GM12878 (cell line): ENCODE results near the gene SYT8. TPM values are rescaled to one million over a fixed set of nuclear protein-coding genes. Genes with fewer than 3 reads are reported as not detected.

Experiments
- ATF7 ChIP-seq: fragments of 450-650 bp; IDR thresholded peaks from 2 replicates; pipeline ENCODE4 v1.6.1; 2016; ENCODE audit warnings: low read depth, mild to moderate bottlenecking
- BHLHE40 ChIP-seq, 2 experiments: fragments of 450-650 bp in 1 of 2; IDR thresholded peaks; 2 replicates each; pipeline ENCODE4 v1.6.1; 2011 to 2017; ENCODE audit warnings: low read depth in 2 of 2, borderline replicate concordance in 1 of 2, improper control_type of control experiment in 1 of 2, low read length in 1 of 2, mild to moderate bottlenecking in 1 of 2
- CHD2 ChIP-seq: IDR thresholded peaks from 2 replicates; pipeline ENCODE4 v1.6.1; 2011; ENCODE audit warnings: low read depth, low read length, improper control_type of control experiment, borderline replicate concordance
- DPF2 ChIP-seq: fragments of 450-650 bp; IDR thresholded peaks from 2 replicates; pipeline ENCODE4 v1.6.1; 2017; ENCODE audit warnings: mild to moderate bottlenecking
- EZH2 ChIP-seq: IDR thresholded peaks from 2 replicates; pipeline ENCODE4 v1.6.1; 2012; ENCODE audit warnings: low read depth, mild to moderate bottlenecking, control low read depth, inconsistent platforms, low read length, borderline replicate concordance; ENCODE audit not compliant: control insufficient read depth
- JUND ChIP-seq: IDR thresholded peaks from 2 replicates; pipeline ENCODE4 v1.6.1; 2012; ENCODE audit warnings: low read depth, mild to moderate bottlenecking, low read length, improper control_type of control experiment, moderate library complexity
- MTA2 ChIP-seq: fragments of 450-650 bp; IDR thresholded peaks from 2 replicates; pipeline ENCODE4 v1.6.1; 2016; ENCODE audit warnings: low read depth, mild to moderate bottlenecking, moderate library complexity
- NFYA ChIP-seq: IDR thresholded peaks from 2 replicates; pipeline ENCODE4 v1.6.1; 2011; ENCODE audit warnings: low read depth, mild to moderate bottlenecking, low read length, improper control_type of control experiment, borderline replicate concordance
- NR2F1 ChIP-seq: fragments of 450-650 bp; conservative IDR thresholded peaks from 2 replicates; pipeline ENCODE4 v1.6.1; 2017; ENCODE audit warnings: mild to moderate bottlenecking
- PAX5 ChIP-seq: IDR thresholded peaks from 2 replicates; pipeline ENCODE4 v1.6.1; 2011; ENCODE audit warnings: low read depth, low read length, borderline replicate concordance
- PML ChIP-seq: IDR thresholded peaks from 2 replicates; pipeline ENCODE4 v1.6.1; 2012; ENCODE audit warnings: low read length, inconsistent platforms
- POLR2A ChIP-seq: IDR thresholded peaks from 2 replicates; pipeline ENCODE4 v1.6.1; 2011; ENCODE audit warnings: low read depth, mild to moderate bottlenecking, low read length
- SPI1 ChIP-seq: IDR thresholded peaks from 2 replicates; pipeline ENCODE4 v1.6.1; 2011; ENCODE audit warnings: low read depth, mild to moderate bottlenecking, low read length, moderate library complexity, borderline replicate concordance; ENCODE audit not compliant: insufficient read depth
- TCF12 ChIP-seq: IDR thresholded peaks from 2 replicates; pipeline ENCODE4 v1.6.1; 2011; ENCODE audit warnings: low read depth, mild to moderate bottlenecking, low read length
- ZNF274 ChIP-seq: IDR thresholded peaks from one replicate; pipeline ENCODE4 v1.8.0; 2011; ENCODE audit not compliant: insufficient read length, insufficient read depth
- ZNF384 ChIP-seq: IDR thresholded peaks from 2 replicates; pipeline ENCODE4 v1.6.1; 2012; ENCODE audit warnings: low read depth, mild to moderate bottlenecking, low read length, improper control_type of control experiment, borderline replicate concordance
- ZNF622 ChIP-seq: fragments of 450-650 bp; IDR thresholded peaks from 2 replicates; pipeline ENCODE4 v1.6.1; 2017; ENCODE audit warnings: mild to moderate bottlenecking, inconsistent platforms
- polyA plus RNA-seq, 11 experiments: library from polyadenylated mRNA; depleted of rRNA in 4 of 11; unstranded in 6 of 11; stranded (reverse) in 5 of 11; fragments of >200 nt; fragmentation: Nextera tagmentation in 4 of 11; fragmentation: Illumina TruSeq in 1 of 11; extraction: Ambion mirVana in 4 of 11; extraction: Trizol in 1 of 11; gene quantifications; 1 replicate in 1 of 11; 2 replicates in 10 of 11; pipeline versions ENCODE4 v1.2.1 to v1.2.3, GENCODE V29; 2011 to 2016; ENCODE audit warnings: inconsistent platforms in 2 of 11, missing spikeins in 2 of 11, low read depth in 1 of 11
- total RNA-seq, 4 experiments: library from RNA; depleted of rRNA in 3 of 4; stranded (reverse); fragments of >200 nt in 3 of 4; fragmentation: Illumina TruSeq in 1 of 4; extraction: Trizol in 1 of 4; gene quantifications; 2 replicates each; pipeline versions ENCODE4 v1.2.1 to v1.2.3, GENCODE V29; 2013 to 2021
- TF ChIP-seq, protein P1 (sequence below): fragments of 450-650 bp; IDR thresholded peaks from 2 replicates; pipeline ENCODE4 v1.6.1; 2017; ENCODE audit warnings: mild to moderate bottlenecking, moderate library complexity
- TF ChIP-seq, protein P2 (sequence below): IDR thresholded peaks from 2 replicates; pipeline ENCODE4 v1.6.1; 2012; ENCODE audit warnings: low read depth, low read length, improper control_type of control experiment
- TF ChIP-seq, protein P3 (sequence below): fragments of 450-650 bp; IDR thresholded peaks from 2 replicates; pipeline ENCODE4 v1.6.1; 2014; ENCODE audit warnings: mild to moderate bottlenecking
- TF ChIP-seq, protein P4 (sequence below): fragments of 450-650 bp; IDR thresholded peaks from 2 replicates; pipeline ENCODE4 v1.6.1; 2017; ENCODE audit warnings: antibody characterized with exemption, mild to moderate bottlenecking, moderate library complexity

The SYT8 gene
- total and polyA plus RNA-seq, 10 of the 15 experiments (the other 5 are each of a cell fraction or from before 2014, with no cell fraction given), result 0.44 TPM; not detected in 9

DNA sequence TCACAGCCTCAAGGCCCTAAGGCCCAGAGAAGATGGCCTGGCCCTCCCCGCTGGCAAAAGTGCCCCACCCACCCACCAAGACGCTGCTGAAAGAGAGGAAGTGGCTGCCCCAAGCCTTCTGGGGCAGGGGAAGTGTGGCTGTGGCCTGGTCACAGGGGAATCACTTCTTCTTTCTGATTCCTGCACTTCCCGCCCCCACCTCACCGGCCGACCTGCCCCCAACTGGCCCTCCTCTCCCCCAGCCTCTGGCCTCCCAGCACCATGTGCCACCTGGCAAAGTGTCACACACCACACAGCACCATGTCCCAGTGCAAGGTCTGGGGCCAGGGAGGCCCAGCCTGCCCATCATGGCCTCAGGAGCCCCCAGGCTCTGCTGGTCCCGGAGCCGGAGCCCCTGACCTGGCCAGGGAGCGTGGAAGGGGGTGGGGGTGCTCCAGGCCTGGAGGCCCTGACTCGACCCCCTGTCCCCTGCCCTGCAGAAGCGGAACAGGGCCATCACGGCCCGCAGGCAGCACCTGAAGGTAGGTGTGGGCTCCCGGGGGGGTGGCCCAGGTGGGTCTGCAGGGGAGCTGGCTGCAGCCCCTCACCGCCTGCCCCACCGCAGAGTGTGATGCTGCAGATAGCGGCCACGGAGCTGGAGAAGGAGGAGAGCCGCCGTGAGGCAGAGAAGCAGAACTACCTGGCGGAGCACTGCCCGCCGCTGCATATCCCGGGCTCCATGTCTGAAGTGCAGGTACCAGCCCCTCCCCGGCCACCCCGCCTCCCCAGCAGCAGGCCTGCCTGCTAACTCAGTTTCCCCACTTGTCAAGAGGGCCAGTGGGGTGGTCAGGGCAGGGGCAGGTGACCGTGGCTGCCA, 5.4 kb downstream of the SYT8 start (continued):
- 0 out of 2 replicates have a peak, but pooled peaks have one; percentile 14 for TF ChIP-seq ATF7
- peak; percentile 33; the same call in 1 of the 2 replicates for TF ChIP-seq MTA2
- TF ChIP-seq NR2F1, result peak; percentile 90
- TF ChIP-seq, protein P1, sequence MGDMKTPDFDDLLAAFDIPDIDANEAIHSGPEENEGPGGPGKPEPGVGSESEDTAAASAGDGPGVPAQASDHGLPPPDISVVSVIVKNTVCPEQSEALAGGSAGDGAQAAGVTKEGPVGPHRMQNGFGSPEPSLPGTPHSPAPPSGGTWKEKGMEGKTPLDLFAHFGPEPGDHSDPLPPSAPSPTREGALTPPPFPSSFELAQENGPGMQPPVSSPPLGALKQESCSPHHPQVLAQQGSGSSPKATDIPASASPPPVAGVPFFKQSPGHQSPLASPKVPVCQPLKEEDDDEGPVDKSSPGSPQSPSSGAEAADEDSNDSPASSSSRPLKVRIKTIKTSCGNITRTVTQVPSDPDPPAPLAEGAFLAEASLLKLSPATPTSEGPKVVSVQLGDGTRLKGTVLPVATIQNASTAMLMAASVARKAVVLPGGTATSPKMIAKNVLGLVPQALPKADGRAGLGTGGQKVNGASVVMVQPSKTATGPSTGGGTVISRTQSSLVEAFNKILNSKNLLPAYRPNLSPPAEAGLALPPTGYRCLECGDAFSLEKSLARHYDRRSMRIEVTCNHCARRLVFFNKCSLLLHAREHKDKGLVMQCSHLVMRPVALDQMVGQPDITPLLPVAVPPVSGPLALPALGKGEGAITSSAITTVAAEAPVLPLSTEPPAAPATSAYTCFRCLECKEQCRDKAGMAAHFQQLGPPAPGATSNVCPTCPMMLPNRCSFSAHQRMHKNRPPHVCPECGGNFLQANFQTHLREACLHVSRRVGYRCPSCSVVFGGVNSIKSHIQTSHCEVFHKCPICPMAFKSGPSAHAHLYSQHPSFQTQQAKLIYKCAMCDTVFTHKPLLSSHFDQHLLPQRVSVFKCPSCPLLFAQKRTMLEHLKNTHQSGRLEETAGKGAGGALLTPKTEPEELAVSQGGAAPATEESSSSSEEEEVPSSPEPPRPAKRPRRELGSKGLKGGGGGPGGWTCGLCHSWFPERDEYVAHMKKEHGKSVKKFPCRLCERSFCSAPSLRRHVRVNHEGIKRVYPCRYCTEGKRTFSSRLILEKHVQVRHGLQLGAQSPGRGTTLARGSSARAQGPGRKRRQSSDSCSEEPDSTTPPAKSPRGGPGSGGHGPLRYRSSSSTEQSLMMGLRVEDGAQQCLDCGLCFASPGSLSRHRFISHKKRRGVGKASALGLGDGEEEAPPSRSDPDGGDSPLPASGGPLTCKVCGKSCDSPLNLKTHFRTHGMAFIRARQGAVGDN, result no peak
- TF ChIP-seq TCF12, result 0 out of 2 replicates have a peak, but pooled peaks have one; percentile 37
- no peak for TF ChIP-seq JUND
- TF ChIP-seq POLR2A, result no peak
- TF ChIP-seq NFYA, result no peak
- TF ChIP-seq PAX5, result 0 out of 2 replicates have a peak, but pooled peaks have one; percentile 18
- 0 out of 2 replicates have a peak, but pooled peaks have one; percentile 48 for TF ChIP-seq CHD2
- TF ChIP-seq EZH2, result no peak
- peak; percentile 18 to 43; a peak in 1 of 4 replicates for TF ChIP-seq BHLHE40 (IDR thresholded peaks at IDR 0.05; ENCODE audit: borderline replicate concordance in 1 of 2, low read depth in 2 of 2, low read length in 1 of 2)
- TF ChIP-seq, protein P2, sequence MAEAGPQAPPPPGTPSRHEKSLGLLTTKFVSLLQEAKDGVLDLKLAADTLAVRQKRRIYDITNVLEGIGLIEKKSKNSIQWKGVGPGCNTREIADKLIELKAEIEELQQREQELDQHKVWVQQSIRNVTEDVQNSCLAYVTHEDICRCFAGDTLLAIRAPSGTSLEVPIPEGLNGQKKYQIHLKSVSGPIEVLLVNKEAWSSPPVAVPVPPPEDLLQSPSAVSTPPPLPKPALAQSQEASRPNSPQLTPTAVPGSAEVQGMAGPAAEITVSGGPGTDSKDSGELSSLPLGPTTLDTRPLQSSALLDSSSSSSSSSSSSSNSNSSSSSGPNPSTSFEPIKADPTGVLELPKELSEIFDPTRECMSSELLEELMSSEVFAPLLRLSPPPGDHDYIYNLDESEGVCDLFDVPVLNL, result no peak
- TF ChIP-seq, protein P3, sequence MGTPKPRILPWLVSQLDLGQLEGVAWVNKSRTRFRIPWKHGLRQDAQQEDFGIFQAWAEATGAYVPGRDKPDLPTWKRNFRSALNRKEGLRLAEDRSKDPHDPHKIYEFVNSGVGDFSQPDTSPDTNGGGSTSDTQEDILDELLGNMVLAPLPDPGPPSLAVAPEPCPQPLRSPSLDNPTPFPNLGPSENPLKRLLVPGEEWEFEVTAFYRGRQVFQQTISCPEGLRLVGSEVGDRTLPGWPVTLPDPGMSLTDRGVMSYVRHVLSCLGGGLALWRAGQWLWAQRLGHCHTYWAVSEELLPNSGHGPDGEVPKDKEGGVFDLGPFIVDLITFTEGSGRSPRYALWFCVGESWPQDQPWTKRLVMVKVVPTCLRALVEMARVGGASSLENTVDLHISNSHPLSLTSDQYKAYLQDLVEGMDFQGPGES, result no peak
- TF ChIP-seq ZNF384, result no peak; the same call in 1 of the 2 replicates
- 0 out of 2 replicates have a peak, but pooled peaks have one; percentile 62 for TF ChIP-seq DPF2
- TF ChIP-seq ZNF622, result no peak
- no peak for TF ChIP-seq ZNF274
- TF ChIP-seq, protein P4, sequence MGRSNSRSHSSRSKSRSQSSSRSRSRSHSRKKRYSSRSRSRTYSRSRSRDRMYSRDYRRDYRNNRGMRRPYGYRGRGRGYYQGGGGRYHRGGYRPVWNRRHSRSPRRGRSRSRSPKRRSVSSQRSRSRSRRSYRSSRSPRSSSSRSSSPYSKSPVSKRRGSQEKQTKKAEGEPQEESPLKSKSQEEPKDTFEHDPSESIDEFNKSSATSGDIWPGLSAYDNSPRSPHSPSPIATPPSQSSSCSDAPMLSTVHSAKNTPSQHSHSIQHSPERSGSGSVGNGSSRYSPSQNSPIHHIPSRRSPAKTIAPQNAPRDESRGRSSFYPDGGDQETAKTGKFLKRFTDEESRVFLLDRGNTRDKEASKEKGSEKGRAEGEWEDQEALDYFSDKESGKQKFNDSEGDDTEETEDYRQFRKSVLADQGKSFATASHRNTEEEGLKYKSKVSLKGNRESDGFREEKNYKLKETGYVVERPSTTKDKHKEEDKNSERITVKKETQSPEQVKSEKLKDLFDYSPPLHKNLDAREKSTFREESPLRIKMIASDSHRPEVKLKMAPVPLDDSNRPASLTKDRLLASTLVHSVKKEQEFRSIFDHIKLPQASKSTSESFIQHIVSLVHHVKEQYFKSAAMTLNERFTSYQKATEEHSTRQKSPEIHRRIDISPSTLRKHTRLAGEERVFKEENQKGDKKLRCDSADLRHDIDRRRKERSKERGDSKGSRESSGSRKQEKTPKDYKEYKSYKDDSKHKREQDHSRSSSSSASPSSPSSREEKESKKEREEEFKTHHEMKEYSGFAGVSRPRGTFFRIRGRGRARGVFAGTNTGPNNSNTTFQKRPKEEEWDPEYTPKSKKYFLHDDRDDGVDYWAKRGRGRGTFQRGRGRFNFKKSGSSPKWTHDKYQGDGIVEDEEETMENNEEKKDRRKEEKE, result no peak
- TF ChIP-seq PML, result no peak
- peak; percentile 96 for TF ChIP-seq SPI1
